NCI-H526 treated with DMSO at 0.1 percent for 48 hours (cell line): ENCODE results near the gene GRIFIN.
A peak's percentile ranks its signal among the peaks of the same experiment; 100 is the strongest.
"Not testable (repeated sequence)": the region's sequence is repeated elsewhere in the genome, so short reads cannot be mapped to it uniquely, and the experiment has no call there.

Experiments
- DNase-seq: peaks from one replicate; lab custom pipeline; 2025; lab: John Stamatoyannopoulos, UW

GRIFIN gene

GRCh38 chr7:2453849-2454248 is 22.3 kb downstream of the GRIFIN start:
- not testable (repeated sequence) for DNase-seq

GRCh38 chr7:2452643-2453270 is 23.4 kb downstream of the GRIFIN start:
- DNase-seq = no peak

- no peak for DNase-seq
Observed at GRCh38 chr7:2452074-2452507, 24.1 kb downstream of the GRIFIN start.

- peak; percentile 54 for DNase-seq
Observed at GRCh38 chr7:2451171-2452073, 24.8 kb downstream of the GRIFIN start.

GRCh38 chr7:2450198-2451107 is 25.7 kb downstream of the GRIFIN start:
- DNase-seq = no peak

DNA sequence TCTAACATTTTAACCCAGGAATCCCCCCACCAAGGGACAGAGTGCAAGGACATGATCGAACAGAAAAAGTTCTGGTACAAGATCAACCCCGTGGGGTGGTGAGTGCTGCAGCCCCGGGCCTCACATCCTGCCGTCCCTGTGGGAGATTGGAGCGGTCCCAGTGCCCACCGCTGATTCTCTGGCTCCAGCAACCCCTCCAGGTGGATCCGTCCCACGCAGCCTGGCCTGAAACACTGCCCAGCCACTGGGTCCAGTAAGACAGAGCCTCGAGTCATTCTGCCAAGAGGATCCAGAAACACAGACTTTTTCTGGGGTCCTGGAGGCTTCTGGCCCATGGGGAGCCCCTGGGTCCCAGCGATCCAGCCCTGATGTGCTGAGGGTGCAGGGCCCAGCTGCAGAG is 29.5 kb downstream of the GRIFIN start:
- no peak for DNase-seq

- no peak for DNase-seq
Observed at GRCh38 chr7:2445898-2446555, 30.2 kb downstream of the GRIFIN start.

DNA sequence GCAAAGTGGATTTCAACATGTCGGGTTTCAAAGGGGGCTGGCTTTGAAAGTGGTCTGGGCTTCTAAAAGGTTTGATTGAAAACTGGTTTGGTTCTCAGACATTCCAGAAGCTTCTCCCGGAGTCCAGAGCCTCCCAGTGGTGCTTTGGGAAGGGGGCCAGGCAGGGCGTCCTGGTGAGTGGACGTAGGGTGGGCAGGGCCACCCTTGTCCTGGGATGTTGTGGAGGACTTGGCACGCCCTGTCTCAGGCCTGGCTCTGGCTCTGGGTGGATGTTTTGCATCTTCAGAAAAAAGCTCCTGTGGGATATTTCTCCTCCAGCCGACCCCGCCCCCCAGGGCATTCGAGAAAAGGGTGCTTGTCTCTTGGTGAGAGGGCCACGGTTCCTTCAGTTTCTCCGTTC is 31.2 kb downstream of the GRIFIN start:
- DNase-seq = no peak

- no peak for DNase-seq
Observed at GRCh38 chr7:2444476-2444875, 31.7 kb downstream of the GRIFIN start.

- DNase-seq = no peak
Observed at GRCh38 chr7:2443491-2443890, 32.7 kb downstream of the GRIFIN start.

- no peak for DNase-seq
Observed at GRCh38 chr7:2441430-2442058, 34.7 kb downstream of the GRIFIN start.

GRCh38 chr7:2440608-2441245 is 35.5 kb downstream of the GRIFIN start:
- no peak for DNase-seq

GRCh38 chr7:2438775-2439174 is 37.4 kb downstream of the GRIFIN start:
- no peak for DNase-seq

- no peak for DNase-seq
Observed at GRCh38 chr7:2438186-2438585, 38.0 kb downstream of the GRIFIN start.

DNA sequence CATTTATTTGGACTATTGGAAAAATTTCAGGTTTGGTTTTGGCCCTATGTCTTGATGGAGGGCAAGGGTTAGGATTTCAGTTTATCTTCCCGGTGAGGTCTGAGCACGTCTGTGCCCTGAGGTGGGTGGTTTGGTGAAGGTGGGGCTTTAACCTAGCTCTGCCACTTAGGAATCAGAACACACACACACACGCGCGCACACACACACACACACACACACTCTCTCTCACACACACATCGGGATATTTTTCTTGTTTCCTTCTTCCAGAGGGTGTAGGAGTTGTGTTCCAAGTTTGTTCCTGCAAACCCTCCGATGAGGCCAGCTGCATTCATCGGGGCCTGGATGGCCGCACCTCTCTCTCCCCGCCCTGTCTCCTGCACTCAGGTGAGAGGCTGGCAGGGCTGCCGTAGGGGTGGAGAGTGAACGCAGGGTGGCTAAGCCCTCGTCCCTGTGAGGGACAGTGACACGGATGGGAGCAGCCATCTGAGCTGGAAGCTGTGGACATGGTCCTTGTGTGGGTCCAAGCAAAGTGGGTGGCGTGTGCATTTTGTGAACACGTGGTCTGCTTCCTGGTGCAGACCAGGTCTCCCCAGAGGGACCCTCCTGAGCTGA is 38.6 kb downstream of the GRIFIN start:
- DNase-seq = no peak

DNA sequence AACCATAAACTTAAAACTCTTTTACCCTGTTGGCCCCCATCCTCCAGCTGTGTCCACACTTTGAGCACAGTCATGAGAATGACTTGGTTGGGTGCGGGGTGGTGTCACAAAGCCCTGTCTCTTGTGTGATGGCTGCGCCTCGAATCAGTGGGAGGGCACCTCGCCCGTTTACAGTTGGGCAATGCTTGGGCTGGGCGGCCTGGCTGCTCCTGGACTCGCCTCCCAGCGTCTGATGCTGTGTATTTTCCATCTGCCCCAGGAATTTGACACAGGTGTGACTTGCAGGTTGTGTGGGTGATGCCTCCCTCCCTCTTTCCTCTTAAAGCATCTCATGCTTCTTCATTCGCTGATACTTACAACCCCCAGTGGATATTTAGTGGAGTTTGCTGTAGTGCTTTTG is 39.1 kb downstream of the GRIFIN start:
- DNase-seq = no peak

- peak; percentile 18 for DNase-seq
Observed at GRCh38 chr7:2436341-2437104, 39.7 kb downstream of the GRIFIN start.

- DNase-seq = no peak
Observed at GRCh38 chr7:2435146-2435545, 41.1 kb downstream of the GRIFIN start.

- DNase-seq = no peak
Observed at GRCh38 chr7:2433713-2434550, 42.3 kb downstream of the GRIFIN start.
